HG03103 (cell line): ENCODE data around the gene SLC28A3.

Source experiments
- ATAC-seq: cut with Tn5 transposase; IDR thresholded peaks from one replicate; pipeline ENCODE4 v1.9.1; 2021; ENCODE audit warnings: low read depth; ENCODE audit not compliant: unreplicated experiment

The SLC28A3 gene

DNA sequence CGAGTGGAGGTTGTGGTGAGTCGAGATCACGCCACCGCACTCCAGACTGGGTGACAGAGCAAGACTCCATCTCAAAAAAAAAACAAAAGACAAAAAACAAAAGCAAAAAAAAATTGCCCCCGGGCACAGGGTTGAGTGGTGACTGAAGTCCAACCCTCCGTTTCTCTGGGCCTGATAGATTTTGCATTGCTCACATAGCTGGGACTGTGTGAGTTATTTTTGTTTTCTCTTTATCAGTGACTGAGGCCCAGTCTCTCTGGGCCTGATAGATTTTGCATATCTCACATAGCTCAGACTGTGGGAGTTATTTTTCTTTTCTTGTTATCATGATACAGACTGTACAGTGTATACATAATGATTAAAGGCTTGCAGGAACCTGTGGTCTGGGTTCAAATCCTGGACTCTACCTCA, 2.6 kb upstream of the SLC28A3 start:
- ATAC-seq: no peak

DNA sequence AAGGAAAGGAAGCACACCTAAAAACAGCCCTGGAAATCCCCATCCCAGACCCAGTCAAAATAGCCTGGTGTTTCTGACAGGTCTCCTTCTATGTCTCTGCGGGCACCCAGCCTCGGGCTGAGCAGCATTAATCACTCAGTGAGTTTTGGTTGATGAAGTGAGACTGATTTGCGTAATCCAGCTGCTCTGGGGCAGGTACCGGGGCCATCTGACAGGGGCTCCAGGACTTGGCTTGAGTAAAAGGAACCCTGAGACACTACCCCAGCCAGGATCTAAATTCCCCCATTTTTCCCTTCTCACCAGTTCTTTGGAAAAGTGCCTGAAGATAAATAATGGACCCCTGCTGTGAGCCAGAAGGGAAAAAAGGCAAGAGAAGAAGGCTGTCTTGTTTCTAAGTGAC, 596 bp downstream of the SLC28A3 start:
- ATAC-seq: no peak

DNA sequence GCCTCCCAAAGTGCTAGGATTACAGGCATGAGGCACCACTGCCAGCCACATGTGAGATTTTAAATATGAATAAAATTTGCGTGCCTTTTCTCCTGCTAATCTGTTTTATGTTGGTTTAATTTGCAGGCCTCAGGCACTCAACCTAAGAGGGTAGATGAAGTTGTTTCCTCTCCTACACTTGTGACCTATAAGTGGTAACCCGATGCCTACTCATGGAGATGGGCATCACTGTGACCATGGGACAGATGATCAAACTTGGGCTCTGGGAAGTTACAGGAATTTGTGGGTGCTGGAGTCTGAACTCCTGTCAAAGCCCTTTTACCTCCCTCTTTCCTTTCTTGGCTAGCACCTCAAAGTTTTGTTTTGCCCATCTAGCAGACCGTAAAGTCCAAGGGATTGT, 1.1 kb downstream of the SLC28A3 start:
- ATAC-seq: no peak

DNA sequence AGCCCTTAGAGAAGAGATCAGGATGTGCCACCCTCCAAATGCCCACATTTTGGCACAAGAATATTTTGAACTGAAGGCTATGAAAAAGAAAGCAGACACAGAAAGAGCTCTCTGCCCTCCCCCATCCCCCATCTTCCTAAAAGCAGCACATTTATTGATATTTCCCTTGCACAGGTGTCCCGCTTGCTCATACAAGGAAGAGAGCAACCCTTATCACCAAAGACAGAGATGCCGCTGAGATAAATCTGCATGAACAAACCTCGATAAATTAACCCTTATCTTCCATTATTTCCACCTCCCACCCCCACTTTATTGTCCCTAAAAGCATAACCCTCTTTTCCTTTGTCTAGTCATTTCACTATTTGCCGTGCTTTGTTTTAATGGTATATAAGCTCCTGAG, 1.8 kb downstream of the SLC28A3 start:
- no peak for ATAC-seq

DNA sequence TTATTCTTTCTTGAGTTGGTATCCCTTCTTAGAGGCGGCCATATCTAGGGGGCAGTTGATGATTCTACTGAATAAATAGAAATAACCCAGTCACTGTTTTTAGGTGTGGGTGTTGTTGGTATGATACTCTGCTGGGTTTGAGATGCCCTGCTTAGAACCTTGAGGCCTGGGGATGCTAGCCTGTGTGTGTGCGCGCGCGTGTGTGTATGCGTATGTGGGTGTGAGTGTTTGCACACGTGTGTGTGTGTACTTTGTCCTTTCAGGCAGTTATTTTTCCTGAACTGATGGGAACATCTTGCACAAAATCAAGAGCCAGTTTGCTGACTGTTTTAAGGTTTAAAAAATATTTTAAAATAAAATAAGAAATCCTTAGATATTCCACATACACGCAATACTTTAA, 3.3 kb downstream of the SLC28A3 start:
- no peak for ATAC-seq

DNA sequence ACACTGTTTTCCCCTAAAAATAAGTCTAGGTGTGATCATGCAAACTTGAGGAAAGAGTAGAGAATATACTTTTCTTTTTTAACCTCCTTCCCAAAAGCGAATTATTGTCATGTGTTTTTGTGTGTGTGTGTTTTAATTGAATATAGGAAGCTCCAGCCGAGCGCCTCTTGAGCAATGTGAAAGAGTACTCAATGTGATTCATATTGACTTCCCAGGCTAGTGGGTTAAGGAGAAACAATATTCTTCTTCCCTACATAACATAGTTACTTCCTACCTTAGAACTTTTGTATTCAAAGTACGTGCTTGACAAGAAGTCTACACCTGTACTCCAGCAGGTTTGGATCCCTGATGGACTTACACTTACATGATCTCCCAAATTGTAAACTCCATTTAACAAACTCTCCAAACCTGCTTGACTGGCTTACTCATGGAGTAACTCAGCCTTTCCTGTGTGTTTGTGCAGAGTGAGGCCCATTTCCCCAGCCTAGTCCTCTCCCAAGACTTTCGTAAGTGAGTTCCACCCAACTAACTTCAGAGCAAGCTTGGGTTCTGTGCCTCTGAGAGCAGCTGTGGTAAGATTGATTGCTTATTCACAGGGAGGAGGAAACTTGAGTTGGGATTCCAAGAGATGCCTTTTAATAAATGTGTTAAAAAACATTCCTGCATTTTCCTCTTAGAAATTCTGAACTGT, 9.3 kb downstream of the SLC28A3 start:
- ATAC-seq: no peak

DNA sequence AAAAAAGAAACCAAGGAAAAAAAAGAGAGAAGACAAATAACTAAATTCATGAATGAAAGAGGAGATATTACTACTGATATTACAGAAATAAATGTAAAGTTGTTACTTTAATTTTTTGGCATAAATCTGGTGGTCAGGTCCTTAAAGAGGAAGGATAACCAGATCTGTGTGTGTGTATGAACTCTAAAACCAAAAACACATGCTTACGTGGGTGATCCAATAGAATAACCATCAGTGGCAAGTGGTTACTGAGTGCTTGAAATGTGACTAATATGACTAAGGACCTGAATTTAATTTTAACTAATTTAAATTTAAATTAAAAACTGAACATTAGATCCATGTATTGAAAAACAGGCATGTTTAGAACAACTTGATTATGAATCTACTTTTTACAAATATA, 10.3 kb downstream of the SLC28A3 start:
- no peak for ATAC-seq

DNA sequence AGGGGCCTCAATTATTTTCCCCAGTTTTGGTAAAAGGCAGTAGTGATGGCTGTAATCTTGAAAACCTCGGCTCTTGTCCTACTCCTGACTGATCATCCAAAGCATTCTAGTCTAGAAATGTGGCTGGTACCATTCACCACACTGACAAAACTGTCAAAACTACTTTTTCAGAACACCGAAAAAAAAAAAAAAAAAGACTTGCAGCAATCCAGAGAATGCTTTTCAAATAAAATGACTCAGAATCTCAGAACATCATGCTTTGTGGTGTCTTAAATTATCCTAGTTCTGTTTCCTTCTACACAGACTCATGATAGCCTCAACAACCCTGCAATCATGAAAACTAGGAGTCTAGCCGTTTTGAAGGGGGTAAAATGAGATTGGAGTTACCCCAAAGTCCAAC, 13.4 kb downstream of the SLC28A3 start:
- no peak for ATAC-seq

DNA sequence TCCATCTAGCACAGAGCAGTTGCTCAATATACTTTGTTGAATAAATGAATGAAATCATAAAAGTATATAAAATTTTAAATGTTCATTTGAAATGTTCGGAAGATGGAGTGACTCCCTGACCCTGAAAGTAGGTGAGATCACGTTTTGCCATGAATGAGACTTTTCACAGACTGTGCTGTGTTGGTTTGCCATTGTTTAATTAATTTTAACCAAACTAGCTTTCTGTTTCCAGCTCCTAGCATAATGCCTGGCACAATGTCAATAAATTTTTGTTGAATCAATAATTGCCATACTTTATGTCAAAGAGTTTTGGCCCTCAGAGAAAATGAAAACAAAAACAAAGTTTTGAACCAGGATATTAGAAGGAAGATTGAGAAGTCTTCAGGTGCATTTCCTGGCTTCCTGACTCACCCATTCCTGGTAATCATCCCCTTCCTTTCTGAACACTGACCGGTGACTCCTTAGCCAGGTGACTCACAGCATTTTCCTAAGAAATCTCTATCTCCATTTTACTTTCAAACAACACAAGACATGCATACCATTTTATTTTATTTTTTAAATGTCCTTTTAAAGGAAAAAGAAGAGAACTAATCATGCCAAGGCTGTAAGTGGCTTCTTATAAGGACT, 15.1 kb downstream of the SLC28A3 start:
- ATAC-seq: no peak

DNA sequence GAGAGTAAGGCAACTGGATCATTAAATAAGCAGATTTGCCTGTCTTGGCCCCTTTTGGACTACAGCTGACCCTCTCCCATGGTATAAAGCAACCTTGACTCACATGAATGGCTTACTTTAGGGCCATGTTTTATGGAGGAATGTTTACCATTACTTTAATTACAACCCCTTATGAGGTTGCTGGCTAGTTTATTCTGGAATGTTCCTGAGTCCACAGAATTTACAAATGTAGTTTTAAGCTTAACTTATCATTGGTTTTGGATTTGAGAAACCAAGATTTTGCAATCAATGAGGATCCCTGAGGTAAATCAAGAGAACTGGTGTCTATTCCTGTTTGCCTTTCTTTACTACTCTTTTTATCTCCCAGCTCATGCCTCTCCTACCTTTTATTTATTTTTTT, 15.7 kb downstream of the SLC28A3 start:
- ATAC-seq: no peak

DNA sequence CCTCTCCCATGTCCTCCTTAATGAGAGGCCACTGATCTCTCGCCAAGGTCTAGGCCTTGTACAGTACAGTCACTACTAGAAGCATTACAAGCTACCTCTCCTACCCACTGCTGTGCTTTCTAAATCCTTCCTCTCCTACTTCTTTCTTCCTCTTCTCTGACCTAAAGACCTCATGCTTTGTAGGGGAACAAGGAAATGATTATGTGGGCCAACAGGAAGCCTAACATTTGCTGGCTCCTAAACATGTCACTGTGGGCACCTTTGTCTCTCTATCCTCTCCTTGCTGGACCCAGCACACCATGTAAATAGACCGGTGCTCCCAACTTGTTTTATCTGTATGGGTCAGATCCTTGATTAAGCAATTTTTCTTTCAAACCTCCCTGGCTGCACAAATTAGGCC, 16.7 kb downstream of the SLC28A3 start:
- no peak for ATAC-seq

DNA sequence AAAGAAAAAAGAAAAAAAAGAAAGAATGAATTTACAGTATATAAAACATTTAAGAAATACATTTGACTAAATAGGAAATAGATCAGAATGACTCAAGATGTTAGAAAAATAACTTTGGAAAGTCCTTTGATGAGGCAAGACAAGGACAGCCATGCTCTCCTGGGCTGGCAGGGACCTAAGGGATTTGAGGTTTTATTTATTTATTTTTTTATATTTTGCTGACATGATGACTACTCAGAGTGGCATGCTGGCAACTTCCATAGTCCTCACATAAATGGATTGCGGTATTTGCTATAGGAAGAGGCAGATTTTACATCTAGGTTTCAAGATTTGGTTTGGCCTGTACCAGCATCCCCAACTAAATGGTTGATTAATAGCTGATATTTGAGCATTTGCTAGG, 17.7 kb downstream of the SLC28A3 start:
- no peak for ATAC-seq

DNA sequence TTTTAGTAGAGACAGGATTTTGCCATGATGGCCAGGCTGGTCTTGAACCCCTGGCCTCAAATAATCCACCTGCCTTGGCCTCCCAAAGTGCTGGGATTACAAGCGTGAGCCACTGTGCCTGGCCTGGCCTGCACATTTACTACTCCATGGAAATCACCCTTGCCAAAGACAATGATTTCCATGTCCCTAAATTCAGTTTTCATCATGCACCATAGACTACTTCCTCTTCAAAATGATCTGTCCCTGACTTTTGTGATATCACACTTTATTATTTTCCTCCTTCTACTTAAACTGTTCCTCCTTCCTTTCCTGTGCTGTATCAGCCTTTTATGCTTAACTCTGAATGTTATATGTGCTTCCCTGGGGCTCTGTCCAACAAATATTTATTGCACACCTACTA, 20.3 kb downstream of the SLC28A3 start:
- no peak for ATAC-seq

DNA sequence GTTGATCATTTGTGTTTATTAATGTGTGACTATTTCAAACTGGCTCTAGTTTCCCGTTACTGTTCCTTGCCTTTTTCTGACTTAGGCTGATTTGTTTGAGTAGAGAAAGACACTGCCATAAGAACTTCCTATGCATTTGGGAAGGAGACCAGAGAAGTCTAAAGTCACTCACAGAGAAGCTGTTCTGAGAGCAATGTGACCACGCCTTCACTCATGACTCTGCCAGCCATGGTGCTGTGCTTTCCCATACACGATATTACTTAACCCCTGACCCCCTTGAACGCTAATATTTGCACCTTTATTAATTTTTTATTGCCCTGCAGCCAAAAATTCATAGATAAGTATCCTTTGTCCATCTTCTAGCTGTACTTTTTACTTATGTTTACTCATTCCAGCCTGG, 20.9 kb downstream of the SLC28A3 start:
- no peak for ATAC-seq

DNA sequence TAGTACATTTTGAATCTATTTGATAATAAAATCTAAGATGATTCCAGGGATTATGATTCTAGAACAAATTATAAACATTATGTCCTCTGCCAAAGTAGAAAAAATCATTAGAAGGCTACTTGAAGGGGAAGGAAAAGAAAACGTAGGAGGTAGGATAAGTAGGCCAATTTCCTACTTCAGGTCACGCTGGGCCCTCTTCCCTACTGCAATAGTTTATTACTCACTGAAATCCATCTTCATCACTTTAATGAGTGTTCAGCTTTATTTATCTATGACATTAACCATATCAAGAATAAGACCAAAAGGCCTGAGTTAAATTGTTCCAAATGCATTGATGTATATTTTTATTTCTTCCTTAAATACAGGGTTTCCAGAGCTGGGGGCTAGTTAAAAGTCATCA, 21.6 kb downstream of the SLC28A3 start:
- ATAC-seq: no peak

DNA sequence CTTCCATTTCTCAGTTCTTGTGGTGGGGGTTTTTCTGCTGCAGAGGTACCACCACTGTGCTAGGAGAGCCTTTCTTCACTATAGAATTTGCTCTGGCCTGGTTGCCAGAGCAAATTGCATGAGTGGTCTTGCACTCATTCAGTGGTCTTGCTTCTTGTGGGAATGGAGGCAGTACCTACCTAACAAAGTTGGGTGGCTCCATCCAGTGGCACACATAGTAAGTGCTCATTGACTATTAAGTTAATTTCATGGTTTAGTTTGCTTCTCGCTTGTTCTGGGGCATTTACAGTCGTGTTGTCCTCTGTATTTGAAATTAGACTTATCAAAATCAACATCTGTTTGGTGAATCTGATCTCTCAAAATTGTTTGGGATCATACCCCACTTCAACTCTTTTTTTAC, 23.0 kb downstream of the SLC28A3 start:
- no peak for ATAC-seq

DNA sequence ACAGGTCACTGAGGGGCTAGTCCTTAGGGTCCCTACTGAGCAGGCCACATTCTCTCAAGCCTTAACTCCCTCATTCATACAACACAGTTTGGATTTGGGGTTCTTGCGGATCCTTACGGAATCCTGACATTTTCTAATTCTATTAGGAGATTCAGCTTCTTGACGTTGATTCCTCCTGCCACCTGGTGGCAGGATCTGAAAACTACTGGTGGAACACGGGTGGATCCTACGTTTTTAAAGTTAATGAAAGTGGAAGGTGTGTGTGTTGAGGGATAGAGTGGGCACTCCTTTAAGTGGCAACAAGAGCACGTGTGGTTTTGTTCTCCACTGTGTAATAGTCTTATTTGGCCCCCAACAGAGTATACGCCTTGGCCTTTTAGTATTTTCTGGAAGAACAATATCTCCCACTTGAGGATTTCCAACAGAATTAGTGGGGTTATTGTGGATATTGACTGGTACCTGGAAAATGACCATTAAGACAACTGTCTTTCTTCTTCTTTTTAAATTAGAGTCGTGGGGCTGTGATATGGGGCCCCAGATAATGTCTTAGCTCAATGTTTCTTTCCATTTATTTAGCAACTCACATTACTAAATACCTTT, 25.2 kb downstream of the SLC28A3 start:
- ATAC-seq: no peak

DNA sequence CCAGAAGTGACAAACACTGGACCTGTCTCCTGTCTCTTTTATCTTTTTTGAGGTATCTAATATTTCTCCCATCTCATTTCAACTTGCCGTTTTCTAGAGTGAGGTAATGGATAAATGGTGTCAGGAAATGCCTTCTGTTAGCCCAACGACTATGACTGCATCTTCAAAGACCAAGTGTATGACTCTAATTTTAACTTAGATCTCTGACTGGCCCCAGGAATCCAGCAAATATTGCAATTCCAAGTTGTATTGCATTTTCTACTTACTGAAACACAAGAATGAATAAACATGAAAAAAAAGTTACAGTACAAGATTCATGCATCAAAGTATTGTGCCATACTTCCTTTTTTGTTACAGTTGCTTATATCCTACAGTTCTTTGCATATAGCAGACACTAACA, 26.3 kb downstream of the SLC28A3 start:
- ATAC-seq: no peak

DNA sequence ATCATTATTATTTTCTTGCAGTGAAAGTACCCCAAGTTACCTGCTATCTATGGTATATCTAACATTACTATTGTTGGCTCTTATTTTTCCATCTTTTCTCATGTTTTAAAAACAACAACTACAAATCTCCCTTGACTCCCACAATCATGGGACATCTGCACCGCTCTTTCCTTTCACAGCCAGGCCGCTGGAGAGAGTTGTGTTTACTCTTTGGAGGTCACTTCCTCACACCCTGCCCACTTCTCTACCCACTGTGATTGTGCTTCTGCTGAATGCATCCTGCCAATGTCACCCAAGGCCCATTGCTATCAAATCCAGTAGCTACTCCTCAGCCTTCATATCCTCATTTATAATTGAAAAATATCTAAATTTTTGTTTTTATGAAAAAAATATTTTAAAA, 29.7 kb downstream of the SLC28A3 start:
- no peak for ATAC-seq

DNA sequence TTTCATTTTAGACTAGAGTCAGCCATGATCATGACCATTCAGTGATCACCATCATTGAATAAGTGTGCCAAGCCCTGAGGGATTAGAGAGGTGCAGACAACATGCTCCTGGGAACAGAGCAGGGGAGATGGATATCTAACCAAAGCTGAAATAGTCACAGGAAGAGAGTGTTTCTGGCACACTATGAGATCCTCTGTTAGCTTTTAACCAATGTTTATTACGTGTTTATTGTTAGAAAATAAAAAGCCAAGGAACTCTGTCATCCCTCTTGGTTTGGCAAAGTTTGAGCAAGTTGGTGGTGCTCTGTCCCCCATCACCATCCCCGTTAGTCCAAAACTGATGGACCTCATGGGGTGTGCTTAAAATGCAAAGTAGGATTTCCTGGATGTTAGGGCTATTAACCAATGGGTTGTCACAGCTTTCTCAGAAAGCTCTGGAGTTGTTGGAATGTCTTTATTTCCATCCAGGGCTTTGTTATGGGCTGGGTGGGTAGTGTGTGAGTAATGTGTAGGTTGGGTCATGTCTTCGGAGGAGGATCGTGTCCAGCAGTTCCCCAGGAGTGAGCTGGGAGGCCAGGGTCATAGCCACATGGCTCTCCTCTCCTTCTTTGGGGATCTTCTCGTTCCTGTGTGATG, 34.9 kb downstream of the SLC28A3 start:
- ATAC-seq: no peak

DNA sequence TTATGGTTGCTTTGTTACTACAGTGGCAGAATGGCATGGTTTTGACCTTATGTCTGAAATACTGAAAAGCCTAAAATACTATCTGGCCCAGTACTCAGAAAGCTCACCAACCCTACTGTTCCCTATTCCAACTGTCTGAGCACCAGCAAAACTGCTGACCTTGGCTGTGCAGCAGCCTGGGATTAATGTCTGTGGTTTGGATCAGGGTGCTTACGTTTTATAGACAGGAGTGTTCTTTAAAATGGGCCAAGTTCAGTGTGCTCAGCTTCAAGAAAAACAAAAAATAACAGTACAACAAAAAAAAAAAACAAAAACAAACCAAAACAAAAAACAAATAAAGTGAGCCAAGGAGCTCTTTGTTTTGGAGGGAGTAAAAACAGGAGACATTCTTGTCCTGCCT, 36.4 kb downstream of the SLC28A3 start:
- ATAC-seq: no peak

DNA sequence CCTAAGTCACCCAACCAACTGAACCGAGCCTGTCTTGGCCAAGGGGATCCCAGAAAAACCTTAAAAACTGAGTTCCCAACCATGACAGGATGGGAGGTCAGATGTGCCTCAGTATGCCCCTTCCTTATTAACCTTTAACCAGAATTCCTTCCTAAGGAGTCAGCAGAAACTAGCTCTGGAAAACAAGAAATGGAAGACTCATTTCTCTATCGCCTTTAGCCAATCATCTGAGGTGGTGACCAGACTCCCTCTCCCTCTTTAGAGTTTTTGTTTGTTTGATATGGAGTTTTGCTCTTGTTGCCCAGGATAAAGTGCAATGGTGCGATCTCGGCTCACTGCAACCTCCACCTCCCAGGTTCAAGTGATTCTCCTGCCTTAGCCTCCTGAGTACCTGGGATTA, 37.5 kb downstream of the SLC28A3 start:
- no peak for ATAC-seq
